WTC11 (cell line): ENCODE measurements around the gene ZFYVE28. TPM values are rescaled to one million over a fixed set of nuclear protein-coding genes. Genes with fewer than 3 reads are reported as not detected.

Experiments used
- ATAC-seq: fragments of 200-7000 bp; cut with Tn5 transposase; 2 replicates; pipeline ENCODE4 v1.10.0; 2021; ENCODE audit warnings: mild to moderate bottlenecking, moderate library complexity
- CTCF ChIA-PET: fragments of 300-600 bp; sonication (Branson Sonifier 250); formaldehyde crosslinking; loops from one replicate; lab custom pipeline; 2021; ENCODE audit warnings: antibody characterized with exemption; lab: Charles Lee
- POLR2A ChIA-PET: fragments of 350-600 bp; sonication (Branson Sonifier 250); formaldehyde crosslinking; loops from one replicate; lab custom pipeline; 2021; ENCODE audit warnings: antibody characterized with exemption; lab: Charles Lee
- DNase-seq: peaks from one replicate; pipeline ENCODE4 v3.0.0; 2021; ENCODE audit warnings: low spot score
- H3K27ac Mint-ChIP-seq: 2 replicates; pipeline ENCODE4 v1.8.0; 2021; ENCODE audit warnings: mixed read lengths
- H3K27me3 Mint-ChIP-seq: 2 replicates; pipeline ENCODE4 v1.8.0; 2021; ENCODE audit warnings: low read depth, mild to moderate bottlenecking, moderate library complexity, mixed read lengths
- H3K36me3 Mint-ChIP-seq: 2 replicates; pipeline ENCODE4 v1.8.0; 2021; ENCODE audit warnings: mixed read lengths
- H3K4me1 Mint-ChIP-seq: 2 replicates; pipeline ENCODE4 v1.8.0; 2022; ENCODE audit warnings: mixed read lengths
- H3K4me3 Mint-ChIP-seq: 2 replicates; pipeline ENCODE4 v1.8.0; 2021; ENCODE audit warnings: mild to moderate bottlenecking, moderate library complexity, mixed read lengths
- H3K9me3 Mint-ChIP-seq: 2 replicates; pipeline ENCODE4 v1.8.0; 2021; ENCODE audit warnings: mixed read lengths
- AFF4 ChIP-seq: sonication (generic); formaldehyde crosslinking; IDR thresholded peaks from 2 replicates; pipeline ENCODE4 v1.8.1; 2023; ENCODE audit warnings: mild to moderate bottlenecking, missing genetic modification reagents, borderline replicate concordance
- AR ChIP-seq: fragments of 250-450 bp; sonication (Bioruptor Pico); IDR thresholded peaks from 2 replicates; pipeline ENCODE4 v1.9.0; 2021; ENCODE audit warnings: mild to moderate bottlenecking
- ATF1 ChIP-seq: sonication (generic); formaldehyde crosslinking; IDR thresholded peaks from 2 replicates; pipeline ENCODE4 v1.8.1; 2023; ENCODE audit warnings: mild to moderate bottlenecking, moderate library complexity, missing genetic modification reagents
- ATF6 ChIP-seq: sonication (generic); formaldehyde crosslinking; IDR thresholded peaks from 2 replicates; pipeline ENCODE4 v1.8.1; 2023; ENCODE audit warnings: mild to moderate bottlenecking, missing genetic modification reagents
- CREB1 ChIP-seq: sonication (generic); formaldehyde crosslinking; IDR thresholded peaks from 2 replicates; pipeline ENCODE4 v1.8.0; 2023; ENCODE audit warnings: mild to moderate bottlenecking, missing genetic modification reagents
- E2F1 ChIP-seq: sonication (generic); formaldehyde crosslinking; IDR thresholded peaks from 2 replicates; pipeline ENCODE4 v1.8.0; 2022; ENCODE audit warnings: mild to moderate bottlenecking, missing genetic modification reagents
- FOXK1 ChIP-seq: sonication (generic); formaldehyde crosslinking; IDR thresholded peaks from 2 replicates; pipeline ENCODE4 v1.8.0; 2022; ENCODE audit warnings: mild to moderate bottlenecking, moderate library complexity, missing genetic modification reagents
- GABPB1 ChIP-seq: sonication (generic); formaldehyde crosslinking; IDR thresholded peaks from 2 replicates; pipeline ENCODE4 v1.8.1; 2023; ENCODE audit warnings: mild to moderate bottlenecking, missing genetic modification reagents
- GTF2I ChIP-seq: fragments of 250-450 bp; sonication (Bioruptor Pico); conservative IDR thresholded peaks from 2 replicates; pipeline ENCODE4 v1.4.0; 2021; ENCODE audit warnings: mild to moderate bottlenecking
- HMGXB4 ChIP-seq: sonication (generic); formaldehyde crosslinking; IDR thresholded peaks from 2 replicates; pipeline ENCODE4 v1.8.1; 2023; ENCODE audit warnings: mild to moderate bottlenecking, moderate library complexity, missing genetic modification reagents
- KAT7 ChIP-seq: sonication (generic); formaldehyde crosslinking; IDR thresholded peaks from 2 replicates; pipeline ENCODE4 v1.8.1; 2023; ENCODE audit warnings: missing genetic modification reagents, mild to moderate bottlenecking, borderline replicate concordance
- MLX ChIP-seq: sonication (generic); formaldehyde crosslinking; IDR thresholded peaks from 2 replicates; pipeline ENCODE4 v1.8.1; 2023; ENCODE audit warnings: mild to moderate bottlenecking, missing genetic modification reagents, moderate library complexity
- NFATC4 ChIP-seq: fragments of 250-450 bp; sonication (Bioruptor Pico); IDR thresholded peaks from 2 replicates; pipeline ENCODE4 v1.9.0; 2021; ENCODE audit warnings: mild to moderate bottlenecking
- SOX15 ChIP-seq: fragments of 250-450 bp; sonication (Bioruptor Pico); IDR thresholded peaks from 2 replicates; pipeline ENCODE4 v1.9.0; 2021; ENCODE audit warnings: mild to moderate bottlenecking
- TCF7 ChIP-seq: sonication (generic); formaldehyde crosslinking; IDR thresholded peaks from 2 replicates; pipeline ENCODE4 v1.8.0; 2022; ENCODE audit warnings: mild to moderate bottlenecking, low read depth, missing genetic modification reagents, moderate library complexity
- ZNF121 ChIP-seq: sonication (generic); formaldehyde crosslinking; IDR thresholded peaks from 2 replicates; pipeline ENCODE4 v1.8.0; 2023; ENCODE audit warnings: missing genetic modification reagents
- ZNF232 ChIP-seq: sonication (generic); formaldehyde crosslinking; IDR thresholded peaks from 2 replicates; pipeline ENCODE4 v1.8.0; 2022; ENCODE audit warnings: mild to moderate bottlenecking, missing genetic modification reagents
- ZNF512 ChIP-seq: sonication (generic); formaldehyde crosslinking; IDR thresholded peaks from 2 replicates; pipeline ENCODE4 v1.8.1; 2022; ENCODE audit warnings: missing genetic modification reagents, borderline replicate concordance
- ZNF671 ChIP-seq: fragments of 250-450 bp; sonication (Bioruptor Pico); IDR thresholded peaks from 2 replicates; pipeline ENCODE4 v1.8.0; 2021; ENCODE audit warnings: mild to moderate bottlenecking
- total RNA-seq: library from RNA; stranded (reverse); gene quantifications from 3 replicates; pipeline ENCODE4 v1.2.3, GENCODE V29; 2021

ZFYVE28 gene
- total RNA-seq, 1 experiment from 2014 or later = 7.8 TPM

- TF ChIP-seq AR (CRISPR knock-in tag) (no peak), ZNF671 (no peak), ZNF232 (no peak), GTF2I (CRISPR knock-in tag) (no peak), KAT7 (CRISPR knock-in tag) (no peak), HMGXB4 (CRISPR knock-in tag) (no peak), ZNF121 (CRISPR knock-in tag) (no peak)
These were observed 27.1 kb upstream of the ZFYVE28 start (continued) for GRCh38 chr4:2445571-2445970.

- CTCF ChIA-PET = interaction anchor here (0.6 to 1.0 kb wide), 2 partner anchors 23 to 280 kb away, joined by 3 to 4 read pairs; no protein-coding TSS in a partner anchor
- Mint-ChIP-seq H3K27me3 (no peaks in the 10 kb centered on the region; the same call in 1 of the 2 replicates), H3K36me3 (no peaks in the 10 kb centered on the region), H3K4me1 (peaks cover 2% of the 10 kb centered on the region; the same call in 1 of the 2 replicates), H3K9me3 (no peaks in the 10 kb centered on the region), H3K4me3 (no peak overlapping the region), H3K27ac (no peak overlapping the region)
- ATAC-seq (no peak), DNase-seq (no peak)
- POLR2A ChIA-PET = interaction anchor here (0.6 kb wide), 1 partner anchor 204 kb away, joined by 6 read pairs; no protein-coding TSS in a partner anchor
- TF ChIP-seq GABPB1 (CRISPR knock-in tag) (no peak), NFATC4 (CRISPR knock-in tag) (no peak), ATF1 (CRISPR knock-in tag) (no peak), ZNF512 (no peak), SOX15 (CRISPR knock-in tag) (no peak), CREB1 (CRISPR knock-in tag) (no peak), E2F1 (CRISPR knock-in tag) (no peak), FOXK1 (CRISPR knock-in tag) (no peak), AFF4 (CRISPR knock-in tag) (no peak), ZNF232 (no peak), MLX (CRISPR knock-in tag) (no peak), TCF7 (CRISPR knock-in tag) (no peak), ATF6 (CRISPR knock-in tag) (no peak), AR (CRISPR knock-in tag) (no peak)
These were observed 26.7 kb upstream of the ZFYVE28 start for GRCh38 chr4:2445130-2445529.
